SK-N-MC (cell line): ENCODE measurements around the gene NCAPG2.

Experiments
- EZH2 ChIP-seq: fragments of 200-600 bp; sonication (generic); IDR thresholded peaks from one replicate; pipeline ENCODE4 v1.6.1; 2017; ENCODE audit warnings: antibody characterized with exemption
- FOXP2 ChIP-seq: optimal IDR thresholded peaks from 2 replicates; pipeline ENCODE3; 2011; ENCODE audit warnings: mild to moderate bottlenecking, moderate library complexity; ENCODE audit not compliant: insufficient read depth; ENCODE audit errors: extremely low read length, control extremely low read depth
- POLR2AphosphoS5 ChIP-seq: IDR thresholded peaks from 2 replicates; pipeline ENCODE4 v1.6.1; 2012; ENCODE audit warnings: mild to moderate bottlenecking, low read depth, low read length, borderline replicate concordance

DNA sequence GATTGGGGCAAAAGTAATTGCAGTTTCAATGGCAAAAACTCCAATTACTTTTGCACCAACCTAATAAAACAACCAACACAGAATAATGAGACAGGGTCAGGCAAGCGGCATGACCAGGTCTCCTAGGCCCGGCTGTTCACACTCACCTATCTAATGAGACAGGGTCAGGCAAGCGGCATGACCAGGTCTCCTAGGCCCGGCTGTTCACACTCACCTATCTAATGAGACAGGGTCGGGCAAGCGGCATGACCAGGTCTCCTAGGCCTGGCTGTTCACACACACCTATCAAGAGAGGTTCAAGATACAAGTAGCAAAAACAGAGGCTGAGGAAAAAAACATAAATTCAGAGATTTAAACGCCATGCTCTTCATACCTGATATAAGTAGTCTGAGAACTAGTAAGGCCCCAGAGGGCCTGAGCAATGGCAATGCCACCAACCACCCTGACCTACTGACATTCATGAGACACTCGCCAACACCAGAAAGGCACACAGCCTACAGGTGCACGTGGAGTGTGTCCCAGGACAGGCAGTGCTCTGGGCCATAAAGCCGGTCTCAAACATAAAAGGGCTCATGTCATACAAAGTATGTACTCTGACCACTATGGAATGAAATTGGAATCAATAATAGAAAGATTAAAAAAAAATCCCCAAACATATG lies 40.6 kb upstream of the NCAPG2 start:
- TF ChIP-seq EZH2 (no peak), POLR2AphosphoS5 (no peak), FOXP2 (no peak)
